Astrocyte (in vitro differentiated cells and primary cell): ENCODE measurements around the gene VPS8. TPM values are rescaled to one million over a fixed set of nuclear protein-coding genes. Genes with fewer than 3 reads are reported as not detected.

Experiments
- DNase-seq: peaks from one replicate; pipeline ENCODE4 v3.0.0-alpha.2; 2010; ENCODE audit warnings: low read depth
- FAIRE-seq: peaks from 2 replicates; lab custom pipeline; 2011; peaks lifted over from hg19 to GRCh38; lab: Jason Lieb, UNC
- H2AFZ ChIP-seq: 2 replicates; pipeline ENCODE4 v1.6.0; 2012; ENCODE audit warnings: low read depth, low read length, inconsistent platforms
- H3K27ac ChIP-seq: 2 replicates; pipeline ENCODE4 v1.5.1; 2011; ENCODE audit warnings: low read depth, low read length, inconsistent platforms
- H3K27me3 ChIP-seq: 2 replicates; pipeline ENCODE4 v1.6.0; 2011; ENCODE audit warnings: low read length, inconsistent platforms; ENCODE audit not compliant: insufficient read depth
- H3K36me3 ChIP-seq: 2 replicates; pipeline ENCODE4 v1.5.1; 2011; ENCODE audit warnings: low read length, inconsistent platforms; ENCODE audit not compliant: insufficient read depth
- H3K4me1 ChIP-seq: 2 replicates; pipeline ENCODE4 v1.5.1; 2011; ENCODE audit warnings: low read length, inconsistent platforms; ENCODE audit not compliant: insufficient read depth
- H3K4me2 ChIP-seq: 2 replicates; pipeline ENCODE4 v1.6.0; 2012; ENCODE audit warnings: low read length, inconsistent platforms
- H3K4me3 ChIP-seq: 2 replicates; pipeline ENCODE4 v1.5.1; 2011; ENCODE audit warnings: low read depth, mild to moderate bottlenecking, low read length, inconsistent platforms; ENCODE audit not compliant: insufficient read depth
- H3K79me2 ChIP-seq: 2 replicates; pipeline ENCODE4 v1.6.0; 2012; ENCODE audit warnings: mild to moderate bottlenecking, low read length, inconsistent platforms; ENCODE audit not compliant: insufficient read depth
- H3K9ac ChIP-seq: 2 replicates; pipeline ENCODE4 v1.6.0; 2012; ENCODE audit warnings: mild to moderate bottlenecking, low read length, inconsistent platforms
- H3K9me3 ChIP-seq: 2 replicates; pipeline ENCODE4 v1.5.1; 2012; ENCODE audit warnings: low read depth, mild to moderate bottlenecking, low read length, inconsistent platforms; ENCODE audit not compliant: insufficient read depth
- H4K20me1 ChIP-seq: 2 replicates; pipeline ENCODE4 v1.6.0; 2012; ENCODE audit warnings: low read length, inconsistent platforms; ENCODE audit not compliant: insufficient read depth
- H3K27ac Mint-ChIP-seq: one replicate; pipeline ENCODE4 v1.8.0; 2021; ENCODE audit warnings: mild to moderate bottlenecking, mixed read lengths; ENCODE audit not compliant: unreplicated experiment
- H3K27me3 Mint-ChIP-seq: one replicate; pipeline ENCODE4 v1.8.0; 2021; ENCODE audit warnings: low read depth, mixed read lengths; ENCODE audit not compliant: unreplicated experiment
- H3K36me3 Mint-ChIP-seq: one replicate; pipeline ENCODE4 v1.8.0; 2021; ENCODE audit warnings: low read depth, mixed read lengths; ENCODE audit not compliant: unreplicated experiment
- H3K4me1 Mint-ChIP-seq: one replicate; pipeline ENCODE4 v1.8.0; 2021; ENCODE audit warnings: low read depth, mixed read lengths; ENCODE audit not compliant: unreplicated experiment
- H3K4me3 Mint-ChIP-seq: one replicate; pipeline ENCODE4 v1.8.0; 2021; ENCODE audit warnings: mild to moderate bottlenecking, moderate library complexity, mixed read lengths; ENCODE audit not compliant: unreplicated experiment
- H3K9me3 Mint-ChIP-seq: one replicate; pipeline ENCODE4 v1.8.0; 2021; ENCODE audit warnings: mild to moderate bottlenecking, mixed read lengths; ENCODE audit not compliant: unreplicated experiment
- CTCF ChIP-seq: IDR thresholded peaks from 2 replicates; pipeline ENCODE4 v1.5.1; 2011; ENCODE audit warnings: low read depth, mild to moderate bottlenecking, inconsistent platforms, low read length, moderate library complexity; ENCODE audit not compliant: insufficient read depth
- EZH2 ChIP-seq: IDR thresholded peaks from 2 replicates; pipeline ENCODE4 v1.6.1; 2012; ENCODE audit warnings: mild to moderate bottlenecking, low read length, inconsistent platforms; ENCODE audit not compliant: insufficient read depth
- total RNA-seq: library from RNA; stranded (reverse); gene quantifications from 2 replicates; pipeline ENCODE4 v1.2.1, GENCODE V29; 2021

Gene VPS8
- total RNA-seq, 1 donor from 2014 or later, result 40.7 TPM

GRCh38 chr3:184842433-184842832 lies 30.5 kb downstream of the VPS8 start:
- H3K4me2 ChIP-seq, result no peak overlapping the region
- H3K4me3 ChIP-seq, result no peak overlapping the region
- TF ChIP-seq CTCF (no peak), EZH2 (no peak)
- DNase-seq (no peak), FAIRE-seq (no peak)
- no peaks in the 10 kb centered on the region for H4K20me1 ChIP-seq
- H3K27ac Mint-ChIP-seq, result no peak overlapping the region
- no peaks in the 10 kb centered on the region for H3K36me3 ChIP-seq
- H2AFZ ChIP-seq, result no peak overlapping the region
- peaks cover 8% of the 10 kb centered on the region for H3K4me1 ChIP-seq
- H3K79me2 ChIP-seq, result no peaks in the 10 kb centered on the region
- H3K9me3 ChIP-seq, result no peaks in the 10 kb centered on the region
- no peak overlapping the region for H3K4me3 Mint-ChIP-seq
- H3K9ac ChIP-seq, result no peak overlapping the region
- no peak overlapping the region for H3K27ac ChIP-seq
- no peaks in the 10 kb centered on the region for H3K27me3 ChIP-seq
- no peaks in the 10 kb centered on the region for H3K9me3 Mint-ChIP-seq
- peaks cover 3% of the 10 kb centered on the region for H3K36me3 Mint-ChIP-seq
- H3K4me1 Mint-ChIP-seq, result peaks cover 4% of the 10 kb centered on the region
- H3K27me3 Mint-ChIP-seq, result no peaks in the 10 kb centered on the region

- Histone ChIP-seq H3K4me3 (no peak overlapping the region), H3K27ac (no peak overlapping the region), H4K20me1 (no peaks in the 10 kb centered on the region), H3K9me3 (no peaks in the 10 kb centered on the region), H3K4me2 (no peak overlapping the region), H3K36me3 (no peaks in the 10 kb centered on the region), H2AFZ (no peak overlapping the region), H3K79me2 (no peaks in the 10 kb centered on the region), H3K27me3 (no peaks in the 10 kb centered on the region), H3K4me1 (peaks cover 8% of the 10 kb centered on the region), H3K9ac (no peak overlapping the region)
- Mint-ChIP-seq H3K9me3 (no peaks in the 10 kb centered on the region), H3K36me3 (peaks cover 2% of the 10 kb centered on the region), H3K4me3 (no peak overlapping the region), H3K4me1 (peaks cover 4% of the 10 kb centered on the region), H3K27ac (no peak overlapping the region), H3K27me3 (no peaks in the 10 kb centered on the region)
- DNase-seq (no peak), FAIRE-seq (peak; percentile 9)
- no peak for TF ChIP-seq EZH2
- TF ChIP-seq CTCF, result no peak
These were observed 33.9 kb downstream of the VPS8 start for GRCh38 chr3:184845819-184846218.

DNA sequence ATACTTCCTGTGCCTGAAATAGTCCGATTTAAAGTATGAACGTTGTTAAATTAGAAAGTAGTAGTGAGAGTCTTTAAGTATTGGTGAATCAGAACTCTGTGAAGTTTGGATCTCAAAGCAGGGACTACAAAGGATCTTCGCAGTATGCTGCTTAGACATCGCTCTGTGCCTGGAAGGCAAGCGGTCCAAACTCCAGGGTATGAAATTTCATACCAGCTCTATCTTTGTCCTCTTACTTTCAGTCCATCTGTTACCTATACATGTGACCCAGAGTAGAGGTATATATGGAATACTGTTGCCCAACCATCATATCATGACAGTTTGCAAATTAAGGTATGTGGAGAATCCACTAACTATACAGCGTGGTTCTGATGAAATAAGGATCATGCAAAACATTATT lies 34.5 kb downstream of the VPS8 start:
- H3K27me3 Mint-ChIP-seq, result no peaks in the 10 kb centered on the region
- no peaks in the 10 kb centered on the region for H3K36me3 ChIP-seq
- peaks cover 4% of the 10 kb centered on the region for H3K4me1 Mint-ChIP-seq

More for the DNA sequence above, 34.5 kb downstream of the VPS8 start:
- H3K4me2 ChIP-seq, result no peak overlapping the region
- no peak overlapping the region for H2AFZ ChIP-seq
- peaks cover 4% of the 10 kb centered on the region for H3K36me3 Mint-ChIP-seq
- no peaks in the 10 kb centered on the region for H3K9me3 Mint-ChIP-seq
- H3K4me1 ChIP-seq, result peaks cover 8% of the 10 kb centered on the region
- no peaks in the 10 kb centered on the region for H4K20me1 ChIP-seq
- no peak overlapping the region for H3K27ac ChIP-seq
- no peak overlapping the region for H3K4me3 Mint-ChIP-seq
- no peak for DNase-seq
- TF ChIP-seq EZH2, result no peak
- TF ChIP-seq CTCF, result no peak
- no peaks in the 10 kb centered on the region for H3K27me3 ChIP-seq
- no peak overlapping the region for H3K4me3 ChIP-seq
- H3K9me3 ChIP-seq, result no peaks in the 10 kb centered on the region
- H3K27ac Mint-ChIP-seq, result no peak overlapping the region
- H3K79me2 ChIP-seq, result no peaks in the 10 kb centered on the region
- FAIRE-seq, result no peak
- no peak overlapping the region for H3K9ac ChIP-seq
